GM23338 (cell line): ENCODE results near the gene TMEM150C. TPM values are rescaled to one million over a fixed set of nuclear protein-coding genes. Genes with fewer than 3 reads are reported as not detected.

Experiments used
- ATAC-seq: fragments of 200-7000 bp; cut with Tn5 transposase; 3 replicates; pipeline ENCODE4 v1.9.1; 2020
- DNase-seq: peaks from one replicate; pipeline ENCODE4 v3.0.0-alpha.2; 2015; ENCODE audit warnings: low spot score
- H2AFZ ChIP-seq: fragments of 200-600 bp; sonication (generic); 2 replicates; pipeline ENCODE4 v1.8.0; 2016; ENCODE audit warnings: antibody characterized with exemption, mild to moderate bottlenecking, moderate library complexity
- H3F3A ChIP-seq: fragments of 200-600 bp; sonication (generic); replicated peaks from 2 replicates; pipeline ENCODE4 v1.8.0; 2017; ENCODE audit warnings: antibody characterized with exemption, mixed run types, low read depth
- H3K27ac ChIP-seq: fragments of 200-600 bp; sonication (generic); 2 replicates; pipeline ENCODE4 v1.6.1; 2016; ENCODE audit warnings: low read depth
- H3K27me3 ChIP-seq: fragments of 200-600 bp; sonication (generic); 2 replicates; pipeline ENCODE4 v1.8.0; 2016; ENCODE audit warnings: mild to moderate bottlenecking, mixed run types, moderate library complexity; ENCODE audit not compliant: insufficient read depth
- H3K36me3 ChIP-seq: fragments of 200-600 bp; sonication (generic); 2 replicates; pipeline ENCODE4 v1.8.0; 2016; ENCODE audit warnings: mild to moderate bottlenecking; ENCODE audit not compliant: insufficient read depth
- H3K4me1 ChIP-seq: fragments of 200-600 bp; sonication (generic); 2 replicates; pipeline ENCODE4 v1.8.0; 2016; ENCODE audit warnings: mild to moderate bottlenecking, moderate library complexity; ENCODE audit not compliant: insufficient read depth
- H3K4me2 ChIP-seq: fragments of 200-600 bp; sonication (generic); 2 replicates; pipeline ENCODE4 v1.7.1; 2017; ENCODE audit warnings: mixed run types
- H3K4me3 ChIP-seq: fragments of 200-600 bp; sonication (generic); 2 replicates; pipeline ENCODE4 v1.6.1; 2016; ENCODE audit warnings: mixed run types
- H3K79me2 ChIP-seq: fragments of 200-600 bp; sonication (generic); replicated peaks from 2 replicates; pipeline ENCODE4 v1.8.0; 2017; ENCODE audit warnings: mild to moderate bottlenecking; ENCODE audit not compliant: insufficient read depth
- H3K9me2 ChIP-seq: fragments of 200-600 bp; sonication (generic); 2 replicates; pipeline ENCODE4 v1.8.0; 2017; ENCODE audit not compliant: insufficient read depth
- H4K20me1 ChIP-seq: fragments of 200-600 bp; sonication (generic); replicated peaks from 2 replicates; pipeline ENCODE4 v1.8.0; 2017; ENCODE audit warnings: mild to moderate bottlenecking; ENCODE audit not compliant: insufficient read depth
- H3K27ac Mint-ChIP-seq: 2 replicates; pipeline ENCODE4 v1.8.0; 2020; ENCODE audit warnings: inconsistent platforms, mild to moderate bottlenecking, moderate library complexity, mixed read lengths
- H3K27me3 Mint-ChIP-seq: 3 replicates; pipeline ENCODE4 v1.8.0; 2022; ENCODE audit warnings: low read depth, mild to moderate bottlenecking, moderate library complexity, mixed read lengths, inconsistent platforms; ENCODE audit not compliant: insufficient read depth, poor library complexity
- H3K36me3 Mint-ChIP-seq: 3 replicates; pipeline ENCODE4 v1.8.0; 2021; ENCODE audit warnings: low read depth, mild to moderate bottlenecking, inconsistent platforms, moderate library complexity, mixed read lengths
- H3K4me1 Mint-ChIP-seq: 3 replicates; pipeline ENCODE4 v1.8.0; 2020; ENCODE audit warnings: mild to moderate bottlenecking, inconsistent platforms, mixed read lengths
- H3K4me3 Mint-ChIP-seq: 3 replicates; pipeline ENCODE4 v1.8.0; 2021; ENCODE audit warnings: moderate library complexity, mild to moderate bottlenecking, inconsistent platforms, mixed read lengths
- H3K9me3 Mint-ChIP-seq: 3 replicates; pipeline ENCODE4 v1.8.0; 2020; ENCODE audit warnings: moderate library complexity, mild to moderate bottlenecking, inconsistent platforms, mixed read lengths
- CTCF ChIP-seq, 2 experiments: fragments of 200-600 bp in 1 of 2; sonication (generic) in 1 of 2; conservative IDR thresholded peaks; 2 replicates each; pipeline versions ENCODE4 v1.5.1 to v1.6.1; 2016 to 2017; ENCODE audit warnings: antibody characterized with exemption in 2 of 2, low read depth in 2 of 2, mild to moderate bottlenecking in 2 of 2, moderate library complexity in 1 of 2
- ETS1 ChIP-seq: IDR thresholded peaks from 2 replicates; pipeline ENCODE4 v1.6.1; 2016; ENCODE audit warnings: antibody characterized with exemption
- EZH2 ChIP-seq: fragments of 200-600 bp; sonication (generic); IDR thresholded peaks from one replicate; pipeline ENCODE4 v1.8.0; 2017; ENCODE audit warnings: antibody characterized with exemption, mild to moderate bottlenecking, low read depth; ENCODE audit not compliant: unreplicated experiment
- JUNB ChIP-seq: IDR thresholded peaks from one replicate; pipeline ENCODE4 v1.6.1; 2016; ENCODE audit warnings: antibody characterized with exemption; ENCODE audit not compliant: unreplicated experiment
- REST ChIP-seq: IDR thresholded peaks from one replicate; pipeline ENCODE4 v1.6.1; 2018; ENCODE audit warnings: antibody characterized with exemption; ENCODE audit not compliant: unreplicated experiment
- polyA plus RNA-seq: library from polyadenylated mRNA; unstranded; fragments of >200 nt; fragmentation: Nextera tagmentation; extraction: Ambion mirVana; gene quantifications from 2 replicates; pipeline ENCODE4 v1.2.1, GENCODE V29; 2016
- total RNA-seq: library from RNA; depleted of rRNA; stranded (reverse); fragments of >200 nt; shearing (Covaris generic); gene quantifications from 2 replicates; pipeline ENCODE4 v1.2.3, GENCODE V29; 2014

TMEM150C gene
- total and polyA plus RNA-seq, 2 experiments from 2014 or later, result 1.7 to 4.0 TPM

- TF ChIP-seq EZH2, result no peak
- no peak for TF ChIP-seq JUNB
- no peak for TF ChIP-seq CTCF (conservative IDR thresholded peaks at IDR 0.05; ENCODE audit: low read depth in 2 of 2)
- H3K79me2 ChIP-seq, result no peaks in the 10 kb centered on the region
- DNase-seq, result no peak
- Mint-ChIP-seq H3K4me1 (peaks cover 6% of the 10 kb centered on the region; the same call in 2 of the 3 replicates), H3K27me3 (no peaks in the 10 kb centered on the region), H3K9me3 (no peaks in the 10 kb centered on the region; the same call in 2 of the 3 replicates), H3K36me3 (no peaks in the 10 kb centered on the region), H3K4me3 (no peak overlapping the region), H3K27ac (no peak overlapping the region)
- no peaks in the 10 kb centered on the region for H4K20me1 ChIP-seq
- no peak overlapping the region for H3K4me2 ChIP-seq
- H2AFZ ChIP-seq, result no peak overlapping the region
- H3K9me2 ChIP-seq, result no peaks in the 10 kb centered on the region
- no peak for ATAC-seq
- no peaks in the 10 kb centered on the region; the same call in 1 of the 2 replicates for H3K4me1 ChIP-seq
- no peaks in the 10 kb centered on the region for H3F3A ChIP-seq
- no peak overlapping the region for H3K27ac ChIP-seq
- H3K4me3 ChIP-seq, result no peak overlapping the region
- H3K27me3 ChIP-seq, result no peaks in the 10 kb centered on the region
- H3K36me3 ChIP-seq, result no peaks in the 10 kb centered on the region
These were observed 76.6 kb downstream of the TMEM150C start for GRCh38 chr4:82484996-82485783.

- peaks cover 6% of the 10 kb centered on the region; the same call in 2 of the 3 replicates for H3K4me1 Mint-ChIP-seq
- DNase-seq (no peak), ATAC-seq (no peak)
These were observed 79.4 kb downstream of the TMEM150C start for GRCh38 chr4:82482387-82482786.

More at GRCh38 chr4:82482387-82482786, 79.4 kb downstream of the TMEM150C start:
- H3K4me1 ChIP-seq, result no peaks in the 10 kb centered on the region; the same call in 1 of the 2 replicates
- no peaks in the 10 kb centered on the region for H3F3A ChIP-seq
- Mint-ChIP-seq H3K4me3 (no peak overlapping the region), H3K36me3 (peaks cover 3% of the 10 kb centered on the region; the same call in 1 of the 3 replicates), H3K27ac (no peak overlapping the region), H3K27me3 (peaks cover 2% of the 10 kb centered on the region), H3K9me3 (peaks cover 8% of the 10 kb centered on the region; the same call in 2 of the 3 replicates)
- TF ChIP-seq REST (peak; percentile 18), ETS1 (no peak)
- H3K27ac ChIP-seq, result no peak overlapping the region
- no peak overlapping the region for H3K4me3 ChIP-seq
- no peak overlapping the region for H2AFZ ChIP-seq
- no peaks in the 10 kb centered on the region for H3K27me3 ChIP-seq
- H3K79me2 ChIP-seq, result no peaks in the 10 kb centered on the region
- no peaks in the 10 kb centered on the region for H3K36me3 ChIP-seq
- H3K4me2 ChIP-seq, result no peak overlapping the region
- no peaks in the 10 kb centered on the region for H3K9me2 ChIP-seq
- no peaks in the 10 kb centered on the region for H4K20me1 ChIP-seq
